Activated CD4-positive, alpha-beta T cell treated with anti-CD3 and anti-CD28 coated beads for 36 hours (primary cell): ENCODE data around the gene DPEP2NB. TPM values are rescaled to one million over a fixed set of nuclear protein-coding genes. Genes with fewer than 3 reads are reported as not detected.
"Not testable (repeated sequence)": the region's sequence is repeated elsewhere in the genome, so short reads cannot be mapped to it uniquely, and the experiment has no call there.

Source experiments
- ATAC-seq: fragments of 200-7000 bp; cut with Tn5 transposase; one replicate; pipeline ENCODE4 v1.10.0; 2021; ENCODE audit warnings: mild to moderate bottlenecking, moderate library complexity
- CTCF ChIA-PET: fragments of 350-600 bp; sonication (Branson Sonifier 250); formaldehyde crosslinking; loops from one replicate; lab custom pipeline; 2021; ENCODE audit warnings: antibody characterized with exemption; lab: Charles Lee
- POLR2A ChIA-PET: fragments of 350-600 bp; sonication (Branson Sonifier 250); formaldehyde crosslinking; loops from one replicate; lab custom pipeline; 2021; ENCODE audit warnings: antibody characterized with exemption, inconsistent platforms; lab: Charles Lee
- DNase-seq: peaks from one replicate; pipeline ENCODE4 v3.0.0-alpha.2; 2020
- H3K27ac Mint-ChIP-seq: one replicate; pipeline ENCODE4 v1.8.0; 2021; ENCODE audit warnings: mixed read lengths
- H3K27me3 Mint-ChIP-seq: one replicate; pipeline ENCODE4 v1.8.0; 2021; ENCODE audit warnings: mixed read lengths
- H3K36me3 Mint-ChIP-seq: one replicate; pipeline ENCODE4 v1.8.0; 2021; ENCODE audit warnings: low read depth, mixed read lengths
- H3K4me1 Mint-ChIP-seq: one replicate; pipeline ENCODE4 v1.8.0; 2021; ENCODE audit warnings: mixed read lengths
- H3K4me3 Mint-ChIP-seq: one replicate; pipeline ENCODE4 v1.8.0; 2021; ENCODE audit warnings: mild to moderate bottlenecking, moderate library complexity, mixed read lengths
- H3K9me3 Mint-ChIP-seq: one replicate; pipeline ENCODE4 v1.8.0; 2021; ENCODE audit warnings: low read depth, mixed read lengths
- intact Hi-C, 2 experiments: fragments of 100-400 bp; cut with DNase I in 1 of 2; cut with micrococcal nuclease in 1 of 2; formaldehyde crosslinking; loops; one replicate each; pipeline versions ENCODE4 v1.14.2 to v1.15.1; 2022 to 2024; cut with DNase I, micrococcal nuclease
- total RNA-seq, 2 experiments: library from RNA; stranded (reverse); gene quantifications; one replicate each; pipeline ENCODE4 v1.2.3, GENCODE V29; 2021

DPEP2NB gene
- total RNA-seq, 2 experiments from 2014 or later = not detected

- intact Hi-C loops = loop anchor here (1.0 to 10.0 kb wide), 9 partner anchors 47 to 519 kb away; partner anchors contain the start of genes PSMB10 (in 1 of the 2) and SLC12A4 (in 1 of the 2)
- ATAC-seq = peak; percentile 98
- POLR2A ChIA-PET = interaction anchor here (0.6 to 0.9 kb wide), 3 partner anchors 105 to 524 kb away, joined by 3 to 8 read pairs (median 3); no protein-coding TSS in a partner anchor
Observed at GRCh38 chr16:68040506-68041288, 25.0 kb upstream of the DPEP2NB start.

GRCh38 chr16:68037841-68038597, 22.3 kb upstream of the DPEP2NB start:
- intact Hi-C loops = no loop called here
- H3K36me3 Mint-ChIP-seq = peaks cover 25% of the 10 kb centered on the region
- ChIA-PET POLR2A (no interaction called here), CTCF (interaction anchor here (1.2 to 1.3 kb wide), 2 partner anchors 10 to 47 kb away, joined by 3 to 6 read pairs; no protein-coding TSS in a partner anchor)
- no peaks in the 10 kb centered on the region for H3K9me3 Mint-ChIP-seq
- peaks cover 7% of the 10 kb centered on the region for H3K4me1 Mint-ChIP-seq
- no peaks in the 10 kb centered on the region for H3K27me3 Mint-ChIP-seq
- no peak for ATAC-seq
- H3K27ac Mint-ChIP-seq = no peak overlapping the region
- DNase-seq = no peak
- H3K4me3 Mint-ChIP-seq = no peak overlapping the region

More at GRCh38 chr16:68040506-68041288, 25.0 kb upstream of the DPEP2NB start:
- Mint-ChIP-seq H3K4me3 (no peak overlapping the region), H3K4me1 (peaks cover 7% of the 10 kb centered on the region), H3K36me3 (peaks cover 23% of the 10 kb centered on the region), H3K27me3 (no peaks in the 10 kb centered on the region), H3K27ac (peak overlapping the region; percentile 31), H3K9me3 (no peaks in the 10 kb centered on the region)
- CTCF ChIA-PET = interaction anchor here (0.5 to 2.2 kb wide), 44 partner anchors 11 to 1429 kb away, joined by 3 to 16 read pairs (median 4); partner anchors contain the start of genes CTRL, DDX28, DPEP2 and DUS2
- peak; percentile 94 for DNase-seq

GRCh38 chr16:68035227-68035626, 19.5 kb upstream of the DPEP2NB start:
- H3K4me1 Mint-ChIP-seq = peaks cover 3% of the 10 kb centered on the region
- H3K9me3 Mint-ChIP-seq = no peaks in the 10 kb centered on the region
- ChIA-PET POLR2A (interaction anchor here (1.1 kb wide), 1 partner anchor 12 kb away, joined by 5 read pairs; the partner anchor contains the start of genes DDX28 and DUS2), CTCF (interaction anchor here (0.8 to 0.9 kb wide), 2 partner anchors 100 to 296 kb away, joined by 3 to 6 read pairs; no protein-coding TSS in a partner anchor)
- H3K4me3 Mint-ChIP-seq = no peak overlapping the region
- no peak for DNase-seq
- no peak for ATAC-seq
- intact Hi-C loops = no loop called here
- no peak overlapping the region for H3K27ac Mint-ChIP-seq
- H3K36me3 Mint-ChIP-seq = peaks cover 23% of the 10 kb centered on the region
- no peaks in the 10 kb centered on the region for H3K27me3 Mint-ChIP-seq

- Mint-ChIP-seq H3K9me3 (no peaks in the 10 kb centered on the region), H3K36me3 (peaks cover 17% of the 10 kb centered on the region), H3K4me3 (no peak overlapping the region), H3K27me3 (no peaks in the 10 kb centered on the region), H3K27ac (peak overlapping the region; percentile 56), H3K4me1 (no peaks in the 10 kb centered on the region)
- DNase-seq = no peak
- CTCF ChIA-PET = no interaction called here
- POLR2A ChIA-PET = no interaction called here
- ATAC-seq = no peak
- intact Hi-C loops = no loop called here
Observed at GRCh38 chr16:68033101-68033500, 17.4 kb upstream of the DPEP2NB start.

GRCh38 chr16:68031951-68032350, 16.2 kb upstream of the DPEP2NB start:
- no peaks in the 10 kb centered on the region for H3K27me3 Mint-ChIP-seq
- intact Hi-C loops = no loop called here
- H3K4me1 Mint-ChIP-seq = no peaks in the 10 kb centered on the region
- POLR2A ChIA-PET = no interaction called here
- no peaks in the 10 kb centered on the region for H3K9me3 Mint-ChIP-seq
- no peak for DNase-seq
- peak; percentile 60 for ATAC-seq
- peaks cover 20% of the 10 kb centered on the region for H3K36me3 Mint-ChIP-seq
- H3K4me3 Mint-ChIP-seq = no peak overlapping the region
- no peak overlapping the region for H3K27ac Mint-ChIP-seq
- CTCF ChIA-PET = interaction anchor here (0.6 to 1.3 kb wide), 2 partner anchors 9 to 33 kb away, joined by 3 read pairs; partner anchors contain the start of genes DDX28 and DUS2

- peaks cover 25% of the 10 kb centered on the region for H3K36me3 Mint-ChIP-seq
- POLR2A ChIA-PET, H3K27me3 Mint-ChIP-seq, H3K27ac Mint-ChIP-seq, DNase-seq, ATAC-seq, H3K4me3 Mint-ChIP-seq, H3K4me1 Mint-ChIP-seq, intact Hi-C loops, H3K9me3 Mint-ChIP-seq: not testable (repeated sequence)
- CTCF ChIA-PET = interaction anchor here (0.6 to 3.5 kb wide), 2 partner anchors 10 to 49 kb away, joined by 3 to 16 read pairs; no protein-coding TSS in a partner anchor
Observed at GRCh38 chr16:68030108-68030507, 14.4 kb upstream of the DPEP2NB start.

- ChIA-PET POLR2A (interaction anchor here (0.7 kb wide), 1 partner anchor 16 kb away, joined by 6 read pairs; no protein-coding TSS in a partner anchor), CTCF (interaction anchor here (0.6 to 3.5 kb wide), 5 partner anchors 9 to 696 kb away, joined by 3 to 16 read pairs (median 4); no protein-coding TSS in a partner anchor)
- peaks cover 22% of the 10 kb centered on the region for H3K36me3 Mint-ChIP-seq
- ATAC-seq = no peak
- no peak overlapping the region for H3K4me3 Mint-ChIP-seq
- H3K27me3 Mint-ChIP-seq = no peaks in the 10 kb centered on the region
- H3K4me1 Mint-ChIP-seq = peaks cover 6% of the 10 kb centered on the region
- intact Hi-C loops = no loop called here
- DNase-seq = no peak
- no peak overlapping the region for H3K27ac Mint-ChIP-seq
- H3K9me3 Mint-ChIP-seq = no peaks in the 10 kb centered on the region
Observed at GRCh38 chr16:68028996-68029395, 13.3 kb upstream of the DPEP2NB start.

- ChIA-PET POLR2A (interaction anchor here (0.6 to 3.5 kb wide), 8 partner anchors 12 to 1185 kb away, joined by 3 to 21 read pairs (median 4); partner anchors contain the start of genes DPEP2, RANBP10 and TSNAXIP1), CTCF (interaction anchor here (0.7 to 2.0 kb wide), 11 partner anchors 9 to 118 kb away, joined by 3 to 8 read pairs (median 4); partner anchors contain the start of genes DPEP2 and NFATC3)
- peak; percentile 95 for DNase-seq
- intact Hi-C loops = loop anchor here (1.0 to 2.0 kb wide), 9 partner anchors 30 to 216 kb away; partner anchors contain the start of genes CENPT (in 1 of the 2), EDC4 (in 1 of the 2), NUTF2 (in 1 of the 2) and PSKH1 (in 1 of the 2)
- Mint-ChIP-seq H3K27me3 (no peaks in the 10 kb centered on the region), H3K36me3 (peaks cover 26% of the 10 kb centered on the region), H3K9me3 (no peaks in the 10 kb centered on the region), H3K4me3 (peak within 1 kb of the TSS; percentile 95), H3K27ac (peak within 1 kb of the TSS; percentile 97), H3K4me1 (peaks cover 23% of the 10 kb centered on the region)
- peak; percentile 89 for ATAC-seq
Observed at GRCh38 chr16:68022728-68023537, 7.2 kb upstream of the DPEP2NB start, which contains the start of the genes DDX28 and DUS2. Gene DDX28 (minus strand): TSS chr16:68023232. CDS start chr16:68023202, 30 bp downstream. Gene DUS2 (plus strand): TSS chr16:68023284. CDS start chr16:68038024, 14,740 bp downstream.

- peak; percentile 23 for ATAC-seq
Observed at GRCh38 chr16:68022278-68022727, 6.6 kb upstream of the DPEP2NB start.

More at GRCh38 chr16:68022278-68022727, 6.6 kb upstream of the DPEP2NB start:
- no peaks in the 10 kb centered on the region for H3K27me3 Mint-ChIP-seq
- ChIA-PET CTCF (interaction anchor here (0.7 to 2.0 kb wide), 11 partner anchors 12 to 208 kb away, joined by 3 to 7 read pairs (median 3); no protein-coding TSS in a partner anchor), POLR2A (interaction anchor here (0.6 to 3.5 kb wide), 4 partner anchors 23 to 216 kb away, joined by 3 to 21 read pairs (median 4); partner anchors contain the start of genes DPEP2, RANBP10 and TSNAXIP1)
- peak overlapping the region; percentile 97 for H3K27ac Mint-ChIP-seq
- peaks cover 23% of the 10 kb centered on the region for H3K4me1 Mint-ChIP-seq
- H3K9me3 Mint-ChIP-seq = no peaks in the 10 kb centered on the region
- peak overlapping the region; percentile 95 for H3K4me3 Mint-ChIP-seq
- intact Hi-C loops = loop anchor here (1.0 to 2.0 kb wide), 4 partner anchors 30 to 216 kb away; partner anchors contain the start of genes CENPT (in 1 of the 2), EDC4 (in 1 of the 2), NUTF2 (in 1 of the 2) and RANBP10 (in 1 of the 2)
- H3K36me3 Mint-ChIP-seq = peaks cover 20% of the 10 kb centered on the region
- DNase-seq = no peak
